Adrenal gland (tissue), 5 donors: ENCODE data around the gene PELO.

ENCODE experiments used
- CTCF ChIP-seq, 6 experiments: fragments of 450-650 bp in 4 of 6; fragments of 200-600 bp in 2 of 6; sonication (generic) in 1 of 6; IDR thresholded peaks; 1 replicate in 5 of 6; 2 replicates in 1 of 6; pipeline versions ENCODE4 v1.5.1 to v1.8.0; 2016 to 2021; ENCODE audit warnings: antibody characterized with exemption in 6 of 6, mild to moderate bottlenecking in 2 of 6, moderate library complexity in 1 of 6
- POLR2A ChIP-seq, 2 donors: fragments of 450-650 bp; IDR thresholded peaks; one replicate each; pipeline ENCODE4 v1.6.1; 2017; ENCODE audit warnings: antibody characterized with exemption in 2 of 2, mild to moderate bottlenecking in 2 of 2, moderate library complexity in 1 of 2
- donor health status: DM: no; HTN: no; CAD: no.

- TF ChIP-seq CTCF (IDR thresholded peaks at IDR 0.05) (no peak), POLR2A (IDR thresholded peaks at IDR 0.05) (no peak)
Measured at GRCh38 chr5:52743012-52743411, 44.7 kb upstream of the PELO start.
